PC-3 (cell line): ENCODE measurements around the gene CCDC142.

ENCODE experiments used
- CTCF ChIP-seq: fragments of 300-600 bp; sonication (generic); conservative IDR thresholded peaks from 2 replicates; pipeline ENCODE4 v1.5.1; 2017; ENCODE audit warnings: antibody characterized with exemption, low read depth, mild to moderate bottlenecking, low read length
- EZH2 ChIP-seq: fragments of 300-600 bp; sonication (generic); IDR thresholded peaks from one replicate; pipeline ENCODE4 v1.6.1; 2017; ENCODE audit warnings: antibody characterized with exemption, mild to moderate bottlenecking, low read length; ENCODE audit not compliant: unreplicated experiment
- EZH2phosphoT487 ChIP-seq: fragments of 300-600 bp; sonication (generic); IDR thresholded peaks from 2 replicates; pipeline ENCODE4 v1.6.1; 2018; ENCODE audit warnings: mild to moderate bottlenecking, antibody characterized with exemption, low read length, borderline replicate concordance

- no peak for TF ChIP-seq CTCF
- no peak for TF ChIP-seq EZH2
- TF ChIP-seq EZH2phosphoT487 = no peak
These were observed 42.9 kb downstream of the CCDC142 start for GRCh38 chr2:74439803-74440377.
